Calu3 (cell line): ENCODE measurements around the gene TXNRD1. TPM values are rescaled to one million over a fixed set of nuclear protein-coding genes. Genes with fewer than 3 reads are reported as not detected.

ENCODE experiments used
- BruUV-seq: library from RNA; stranded (reverse); fragments of 400-500 nt; replicated peaks from 2 replicates; lab custom pipeline; 2021; lab: Mats Ljungman, UMichigan
- CTCF ChIA-PET: fragments of 300-600 bp; sonication (Branson Sonifier 250); formaldehyde crosslinking; loops from one replicate; lab custom pipeline; 2022; ENCODE audit warnings: antibody characterized with exemption; lab: Charles Lee
- DNase-seq: peaks from one replicate; pipeline ENCODE4 v3.0.0; 2022
- H3K27ac Mint-ChIP-seq: one replicate; pipeline ENCODE4 v1.8.0; 2022; ENCODE audit warnings: mixed read lengths; ENCODE audit not compliant: unreplicated experiment
- H3K27me3 Mint-ChIP-seq: one replicate; pipeline ENCODE4 v1.8.0; 2022; ENCODE audit warnings: mixed read lengths; ENCODE audit not compliant: unreplicated experiment
- H3K36me3 Mint-ChIP-seq: one replicate; pipeline ENCODE4 v1.8.0; 2022; ENCODE audit warnings: mild to moderate bottlenecking, moderate library complexity, mixed read lengths; ENCODE audit not compliant: insufficient read depth, unreplicated experiment
- H3K4me1 Mint-ChIP-seq: one replicate; pipeline ENCODE4 v1.8.0; 2022; ENCODE audit warnings: mild to moderate bottlenecking, low read depth, mixed read lengths; ENCODE audit not compliant: unreplicated experiment
- H3K4me3 Mint-ChIP-seq: one replicate; pipeline ENCODE4 v1.8.0; 2022; ENCODE audit warnings: mild to moderate bottlenecking, low read depth, moderate library complexity, mixed read lengths; ENCODE audit not compliant: unreplicated experiment
- H3K9me3 Mint-ChIP-seq: one replicate; pipeline ENCODE4 v1.8.0; 2022; ENCODE audit warnings: low read depth, mixed read lengths; ENCODE audit not compliant: unreplicated experiment
- intact Hi-C: fragments of 100-400 bp; cut with micrococcal nuclease; formaldehyde crosslinking; loops from one replicate; pipeline ENCODE4 v1.10.0; 2022; ENCODE audit not compliant: unreplicated experiment
- total RNA-seq: library from RNA; stranded (reverse); gene quantifications from 2 replicates; pipeline ENCODE4 v1.2.3, GENCODE V29; 2022
- TF ChIP-seq, protein P1 (sequence below): fragments of 200-600 bp; IDR thresholded peaks from one replicate; pipeline ENCODE4 v1.8.0; 2022; ENCODE audit warnings: antibody characterized with exemption; ENCODE audit not compliant: unreplicated experiment

TXNRD1 gene
- total RNA-seq, 1 experiment from 2014 or later = 262 TPM

GRCh38 chr12:104243971-104244370, 28.4 kb downstream of the TXNRD1 start:
- no peak for DNase-seq
- intact Hi-C loops = no loop called here
- CTCF ChIA-PET = no interaction called here

GRCh38 chr12:104247698-104248097, 32.1 kb downstream of the TXNRD1 start:
- intact Hi-C loops = no loop called here
- TF ChIP-seq, protein P1, sequence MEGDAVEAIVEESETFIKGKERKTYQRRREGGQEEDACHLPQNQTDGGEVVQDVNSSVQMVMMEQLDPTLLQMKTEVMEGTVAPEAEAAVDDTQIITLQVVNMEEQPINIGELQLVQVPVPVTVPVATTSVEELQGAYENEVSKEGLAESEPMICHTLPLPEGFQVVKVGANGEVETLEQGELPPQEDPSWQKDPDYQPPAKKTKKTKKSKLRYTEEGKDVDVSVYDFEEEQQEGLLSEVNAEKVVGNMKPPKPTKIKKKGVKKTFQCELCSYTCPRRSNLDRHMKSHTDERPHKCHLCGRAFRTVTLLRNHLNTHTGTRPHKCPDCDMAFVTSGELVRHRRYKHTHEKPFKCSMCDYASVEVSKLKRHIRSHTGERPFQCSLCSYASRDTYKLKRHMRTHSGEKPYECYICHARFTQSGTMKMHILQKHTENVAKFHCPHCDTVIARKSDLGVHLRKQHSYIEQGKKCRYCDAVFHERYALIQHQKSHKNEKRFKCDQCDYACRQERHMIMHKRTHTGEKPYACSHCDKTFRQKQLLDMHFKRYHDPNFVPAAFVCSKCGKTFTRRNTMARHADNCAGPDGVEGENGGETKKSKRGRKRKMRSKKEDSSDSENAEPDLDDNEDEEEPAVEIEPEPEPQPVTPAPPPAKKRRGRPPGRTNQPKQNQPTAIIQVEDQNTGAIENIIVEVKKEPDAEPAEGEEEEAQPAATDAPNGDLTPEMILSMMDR = no peak
- DNase-seq = no peak
- no peaks in the 10 kb centered on the region for H3K36me3 Mint-ChIP-seq
- H3K27me3 Mint-ChIP-seq = no peaks in the 10 kb centered on the region
- no peak overlapping the region for H3K4me3 Mint-ChIP-seq
- no peaks in the 10 kb centered on the region for H3K9me3 Mint-ChIP-seq
- no peak overlapping the region for H3K27ac Mint-ChIP-seq
- CTCF ChIA-PET = no interaction called here
- no peaks in the 10 kb centered on the region for H3K4me1 Mint-ChIP-seq
- no TSS peak for BruUV-seq

More at GRCh38 chr12:104243971-104244370, 28.4 kb downstream of the TXNRD1 start:
- TF ChIP-seq, protein P1 = no peak
- no peak overlapping the region for H3K4me3 Mint-ChIP-seq
- H3K27ac Mint-ChIP-seq = no peak overlapping the region
- H3K27me3 Mint-ChIP-seq = no peaks in the 10 kb centered on the region
- BruUV-seq = no TSS peak
- no peaks in the 10 kb centered on the region for H3K4me1 Mint-ChIP-seq
- H3K9me3 Mint-ChIP-seq = no peaks in the 10 kb centered on the region
- no peaks in the 10 kb centered on the region for H3K36me3 Mint-ChIP-seq

DNA sequence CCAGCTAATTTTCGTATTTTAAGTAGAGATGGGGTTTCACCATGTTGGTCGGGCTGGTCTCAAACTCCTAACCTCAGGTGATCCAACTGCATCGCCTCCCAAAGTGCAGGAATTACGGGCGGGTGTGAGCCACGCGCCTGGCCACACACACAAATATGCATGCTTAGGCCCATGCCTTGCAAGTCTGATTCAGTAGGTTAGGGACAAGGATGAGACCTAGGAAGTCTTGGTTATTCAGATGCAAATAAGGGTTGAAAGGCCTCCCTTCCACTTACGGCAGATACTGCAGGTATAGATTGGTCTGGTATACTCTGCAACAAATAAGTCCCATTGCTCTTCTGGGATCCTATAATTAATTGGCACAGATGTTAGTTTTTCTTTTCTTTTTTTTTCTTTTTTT, 32.9 kb downstream of the TXNRD1 start:
- H3K36me3 Mint-ChIP-seq = no peaks in the 10 kb centered on the region
- H3K27me3 Mint-ChIP-seq = no peaks in the 10 kb centered on the region
- no peak for DNase-seq
- intact Hi-C loops = no loop called here
- CTCF ChIA-PET = no interaction called here
- TF ChIP-seq, protein P1 = no peak
- BruUV-seq = no TSS peak
- no peak overlapping the region for H3K27ac Mint-ChIP-seq
- no peak overlapping the region for H3K4me3 Mint-ChIP-seq
- H3K9me3 Mint-ChIP-seq = no peaks in the 10 kb centered on the region
- no peaks in the 10 kb centered on the region for H3K4me1 Mint-ChIP-seq

GRCh38 chr12:104249017-104249416, 33.4 kb downstream of the TXNRD1 start:
- H3K4me3 Mint-ChIP-seq = no peak overlapping the region
- no peaks in the 10 kb centered on the region for H3K9me3 Mint-ChIP-seq
- TF ChIP-seq, protein P1 = no peak
- no peaks in the 10 kb centered on the region for H3K36me3 Mint-ChIP-seq
- intact Hi-C loops = no loop called here
- no peak for DNase-seq
- no peak overlapping the region for H3K27ac Mint-ChIP-seq
- H3K4me1 Mint-ChIP-seq = no peaks in the 10 kb centered on the region
- no peaks in the 10 kb centered on the region for H3K27me3 Mint-ChIP-seq
- CTCF ChIA-PET = no interaction called here
- no TSS peak for BruUV-seq
